GM12878 (cell line): Measurements from ENCODE around the gene SLC38A9. TPM values are rescaled to one million over a fixed set of nuclear protein-coding genes. Genes with fewer than 3 reads are reported as not detected.

ENCODE experiments used
- ATAC-seq: fragments of 200-7000 bp; cut with Tn5 transposase; 3 replicates; pipeline ENCODE4 v1.9.1; 2020; ENCODE audit warnings: mild to moderate bottlenecking, moderate library complexity
- BruUV-seq: library from RNA; stranded (reverse); fragments of 400-500 nt; replicated peaks from 2 replicates; lab custom pipeline; 2021; lab: Mats Ljungman, UMichigan
- CTCF ChIA-PET: fragments of 300-600 bp; sonication (Branson Sonifier 250); formaldehyde crosslinking; extraction: SDS; loops from one replicate; lab custom pipeline; 2021; ENCODE audit warnings: inconsistent platforms; lab: Yijun Ruan, JAX
- POLR2A ChIA-PET: fragments of 350-600 bp; formaldehyde crosslinking; extraction: SDS; loops from one replicate; lab custom pipeline; 2021; ENCODE audit warnings: inconsistent platforms; lab: Charles Lee
- RAD21 ChIA-PET: fragments of 300-600 bp; sonication (Branson Sonifier 250); formaldehyde crosslinking; loops from one replicate; lab custom pipeline; 2023; ENCODE audit warnings: antibody characterized with exemption; ENCODE audit not compliant: unreplicated experiment; lab: Charles Lee
- SMC1A ChIA-PET: fragments of 300-600 bp; sonication (Branson Sonifier 250); formaldehyde crosslinking; loops from one replicate; lab custom pipeline; 2023; ENCODE audit not compliant: unreplicated experiment, uncharacterized antibody; lab: Charles Lee
- DNase-seq: peaks from one replicate; pipeline ENCODE4 v3.0.0-alpha.2; 2011; ENCODE audit warnings: low read depth, low spot score
- FAIRE-seq: peaks from 3 replicates; lab custom pipeline; 2011; peaks lifted over from hg19 to GRCh38; lab: Jason Lieb, UNC
- H2AFZ ChIP-seq: 2 replicates; pipeline ENCODE4 v1.6.0; 2011; ENCODE audit warnings: low read depth, low read length, control low read depth; ENCODE audit not compliant: control insufficient read depth
- H3K27ac ChIP-seq: 2 replicates; pipeline ENCODE4 v1.5.1; 2011; ENCODE audit warnings: control low read depth; ENCODE audit not compliant: control insufficient read depth, insufficient read depth
- H3K27me3 ChIP-seq, 2 experiments: replicated peaks in 1 of 2; 2 replicates each; pipeline versions ENCODE4 v1.6.0 to v1.6.1; 2011; ENCODE audit warnings: low read length in 1 of 2; ENCODE audit not compliant: control insufficient read depth in 2 of 2, insufficient read depth in 2 of 2
- H3K36me3 ChIP-seq, 2 experiments: 2 replicates each; pipeline ENCODE4 v1.5.1; 2011; ENCODE audit warnings: low read length in 1 of 2; ENCODE audit not compliant: control insufficient read depth in 2 of 2, insufficient read depth in 2 of 2
- H3K4me1 ChIP-seq: 2 replicates; pipeline ENCODE4 v1.6.1; 2011; ENCODE audit warnings: mild to moderate bottlenecking, low read length, moderate library complexity, mixed read lengths; ENCODE audit not compliant: control insufficient read depth, insufficient read depth
- H3K4me2 ChIP-seq: 2 replicates; pipeline ENCODE4 v1.6.0; 2011; ENCODE audit warnings: control low read depth; ENCODE audit not compliant: control insufficient read depth, insufficient read depth
- H3K4me3 ChIP-seq: fragments of 200-600 bp; sonication (generic); 2 replicates; pipeline ENCODE4 v1.5.1; 2016
- H3K79me2 ChIP-seq: 2 replicates; pipeline ENCODE4 v1.6.0; 2011; ENCODE audit warnings: low read length; ENCODE audit not compliant: control insufficient read depth, insufficient read depth
- H3K9ac ChIP-seq: 2 replicates; pipeline ENCODE4 v1.8.0; 2011; ENCODE audit warnings: low read length, control low read depth, mixed read lengths; ENCODE audit not compliant: control insufficient read depth, insufficient read depth
- H3K9me3 ChIP-seq: replicated peaks from 3 replicates; pipeline ENCODE4 v1.5.1; 2011; ENCODE audit warnings: mild to moderate bottlenecking, low read length; ENCODE audit not compliant: control insufficient read depth, insufficient read depth
- H4K20me1 ChIP-seq: 2 replicates; pipeline ENCODE4 v1.6.0; 2011; ENCODE audit not compliant: control insufficient read depth, insufficient read depth
- CTCF ChIP-seq, 3 experiments: IDR thresholded peaks in 2 of 3; conservative IDR thresholded peaks in 1 of 3; 2 replicates each; pipeline ENCODE4 v1.5.1; 2011; ENCODE audit warnings: low read depth in 3 of 3, low read length in 3 of 3, mild to moderate bottlenecking in 3 of 3, control low read depth in 2 of 3, moderate library complexity in 2 of 3, inconsistent platforms in 1 of 3, mixed read lengths in 1 of 3; ENCODE audit not compliant: control insufficient read depth in 2 of 3, insufficient read depth in 1 of 3; ENCODE audit errors: extremely low read depth in 1 of 3
- FOS ChIP-seq: IDR thresholded peaks from 3 replicates; pipeline ENCODE4 v1.6.1; 2011; ENCODE audit warnings: borderline replicate concordance; ENCODE audit not compliant: insufficient read length; ENCODE audit errors: extremely low read depth
- FOXK2 ChIP-seq: fragments of 450-650 bp; IDR thresholded peaks from 2 replicates; pipeline ENCODE4 v1.6.1; 2017; ENCODE audit warnings: mild to moderate bottlenecking, moderate library complexity
- FOXM1 ChIP-seq: IDR thresholded peaks from 2 replicates; pipeline ENCODE4 v1.6.1; 2012; ENCODE audit warnings: low read depth, mild to moderate bottlenecking, inconsistent platforms, low read length, moderate library complexity
- MEF2A ChIP-seq: IDR thresholded peaks from 2 replicates; pipeline ENCODE4 v1.6.1; 2011; ENCODE audit warnings: low read depth, mild to moderate bottlenecking, low read length, moderate library complexity; ENCODE audit not compliant: insufficient read depth
- NRF1 ChIP-seq: conservative IDR thresholded peaks from 2 replicates; pipeline ENCODE4 v1.6.1; 2011; ENCODE audit warnings: mild to moderate bottlenecking, low read depth, low read length, improper control_type of control experiment
- PAX5 ChIP-seq: IDR thresholded peaks from 2 replicates; pipeline ENCODE4 v1.6.1; 2011; ENCODE audit warnings: low read depth, low read length, borderline replicate concordance
- PML ChIP-seq: IDR thresholded peaks from 2 replicates; pipeline ENCODE4 v1.6.1; 2012; ENCODE audit warnings: low read length, inconsistent platforms
- POLR2AphosphoS2 ChIP-seq: IDR thresholded peaks from 2 replicates; pipeline ENCODE4 v1.6.1; 2011; ENCODE audit warnings: low read depth, mild to moderate bottlenecking, low read length, improper control_type of control experiment, moderate library complexity
- SIX5 ChIP-seq: IDR thresholded peaks from 2 replicates; pipeline ENCODE4 v1.6.1; 2011; ENCODE audit warnings: mild to moderate bottlenecking, low read depth, low read length, moderate library complexity; ENCODE audit not compliant: severe bottlenecking
- SMAD1 ChIP-seq: fragments of 450-650 bp; IDR thresholded peaks from 2 replicates; pipeline ENCODE4 v1.6.1; 2018; ENCODE audit warnings: mild to moderate bottlenecking, low read depth; ENCODE audit not compliant: partially characterized antibody
- SRF ChIP-seq, 2 experiments: IDR thresholded peaks; 2 replicates each; pipeline ENCODE4 v1.6.1; 2011; ENCODE audit warnings: low read depth in 2 of 2, low read length in 2 of 2, mild to moderate bottlenecking in 1 of 2, moderate library complexity in 1 of 2
- TBL1XR1 ChIP-seq: IDR thresholded peaks from 2 replicates; pipeline ENCODE4 v1.6.1; 2012; ENCODE audit warnings: low read depth, low read length, improper control_type of control experiment
- YY1 ChIP-seq: IDR thresholded peaks from 2 replicates; pipeline ENCODE4 v1.6.1; 2011; ENCODE audit warnings: low read depth, mild to moderate bottlenecking, low read length
- WGBS: methylation state at CpG from one replicate; pipeline ENCODE4 v1.1.6; 2016; ENCODE audit warnings: low lambda C conversion rate; ENCODE audit not compliant: insufficient replicate concordance, insufficient coverage; ENCODE audit errors: missing lambda C conversion rate; 5-methylcytosine and 5-hydroxymethylcytosine counted together
- in situ Hi-C: fragments of 300-500 bp; cut with MboI; formaldehyde crosslinking; loops from 9 replicates; pipeline ENCODE4 v1.14.3; 2018; ENCODE audit warnings: mixed read lengths
- intact Hi-C: fragments of 100-400 bp; cut with micrococcal nuclease; formaldehyde crosslinking; loops from one replicate; pipeline ENCODE4 v1.14.2; 2022; ENCODE audit not compliant: unreplicated experiment
- polyA plus RNA-seq, 11 experiments: library from polyadenylated mRNA; depleted of rRNA in 4 of 11; unstranded in 6 of 11; stranded (reverse) in 5 of 11; fragments of >200 nt; fragmentation: Nextera tagmentation in 4 of 11; fragmentation: Illumina TruSeq in 1 of 11; extraction: Ambion mirVana in 4 of 11; extraction: Trizol in 1 of 11; gene quantifications; 1 replicate in 1 of 11; 2 replicates in 10 of 11; pipeline versions ENCODE4 v1.2.1 to v1.2.3, GENCODE V29; 2011 to 2016; ENCODE audit warnings: inconsistent platforms in 2 of 11, missing spikeins in 2 of 11, low read depth in 1 of 11
- total RNA-seq, 4 experiments: library from RNA; depleted of rRNA in 3 of 4; stranded (reverse); fragments of >200 nt in 3 of 4; fragmentation: Illumina TruSeq in 1 of 4; extraction: Trizol in 1 of 4; gene quantifications; 2 replicates each; pipeline versions ENCODE4 v1.2.1 to v1.2.3, GENCODE V29; 2013 to 2021

SLC38A9 gene
- total and polyA plus RNA-seq, 10 of the 15 experiments (the other 5 are each of a cell fraction or from before 2014, with no cell fraction given) = 8.5 to 35.1 (median 23.0) TPM

- ChIA-PET CTCF (no interaction called here), RAD21 (no interaction called here)
- no peaks in the 10 kb centered on the region for H3K9me3 ChIP-seq
- no peak for FAIRE-seq
- TF ChIP-seq SRF (IDR thresholded peaks at IDR 0.05; ENCODE audit: low read depth in 2 of 2, low read length in 2 of 2) (no peak), PAX5 (no peak), PML (no peak), CTCF (IDR thresholded peaks at IDR 0.05 in 2 of 3, conservative IDR thresholded peaks at IDR 0.05 in 1 of 3; ENCODE audit: control insufficient read depth in 2 of 3, extremely low read depth in 1 of 3, insufficient read depth in 1 of 3, low read depth in 3 of 3, low read length in 3 of 3) (no peak), MEF2A (no peak), POLR2AphosphoS2 (no peak), SMAD1 (no peak), TBL1XR1 (no peak), YY1 (no peak), FOXK2 (no peak), NRF1 (no peak), FOXM1 (no peak), FOS (no peak), SIX5 (no peak)
- TF ChIP-seq, all 136 proteins: peak for 0
- H2AFZ ChIP-seq = no peak overlapping the region
- H3K79me2 ChIP-seq = no peaks in the 10 kb centered on the region
- in situ Hi-C loops (no loop called here), intact Hi-C loops (no loop called here)
- no peak for DNase-seq
- H3K9ac ChIP-seq = no peak overlapping the region
- H3K4me2 ChIP-seq = no peak overlapping the region
- ChIA-PET SMC1A (interaction anchor here (0.9 kb wide), 1 partner anchor 39 kb away, joined by 3 read pairs; no protein-coding TSS in a partner anchor), POLR2A (no interaction called here)
- WGBS = 28% methylated on average over 3 of the region's 3 CpGs
- H3K36me3 ChIP-seq = no peaks in the 10 kb centered on the region
- no peaks in the 10 kb centered on the region for H4K20me1 ChIP-seq
- H3K4me1 ChIP-seq = no peaks in the 10 kb centered on the region
- H3K27ac ChIP-seq = no peak overlapping the region
- BruUV-seq = no TSS peak
- no peak overlapping the region for H3K4me3 ChIP-seq
- ATAC-seq = no peak
- no peaks in the 10 kb centered on the region for H3K27me3 ChIP-seq
Measured at GRCh38 chr5:55731848-55732247, 19.7 kb upstream of the SLC38A9 start.
